Muscle layer of colon (tissue), 2 donors: ENCODE data around the gene VSNL1.

Source experiments
- H3K27ac ChIP-seq: one replicate; pipeline ENCODE4 v1.7.0; 2013; ENCODE audit warnings: low read depth, mild to moderate bottlenecking, low read length, moderate library complexity
- H3K27me3 ChIP-seq, 2 donors: one replicate each; pipeline ENCODE4 v1.7.0; 2013; ENCODE audit warnings: low read length in 2 of 2, mild to moderate bottlenecking in 2 of 2; ENCODE audit not compliant: insufficient read depth in 2 of 2, control insufficient read depth in 1 of 2
- H3K36me3 ChIP-seq: one replicate; pipeline ENCODE4 v1.7.0; 2013; ENCODE audit warnings: mild to moderate bottlenecking, low read length; ENCODE audit not compliant: insufficient read depth
- H3K4me1 ChIP-seq: one replicate; pipeline ENCODE4 v1.7.0; 2013; ENCODE audit warnings: mild to moderate bottlenecking, low read length; ENCODE audit not compliant: insufficient read depth
- H3K4me3 ChIP-seq, 2 donors: one replicate each; pipeline ENCODE4 v1.7.0; 2013; ENCODE audit warnings: low read length in 2 of 2, low read depth in 1 of 2, mild to moderate bottlenecking in 1 of 2, moderate library complexity in 1 of 2
- H3K9ac ChIP-seq: one replicate; pipeline ENCODE4 v1.7.0; 2013; ENCODE audit warnings: low read length
- H3K9me3 ChIP-seq: one replicate; pipeline ENCODE4 v1.7.0; 2013; ENCODE audit warnings: mild to moderate bottlenecking, low read length
- donor health status: abdominal sarcoma.
- donor health status: Adenocarcinoma of cecum.

Gene VSNL1

GRCh38 chr2:17683981-17684380 lies 143.5 kb downstream of the VSNL1 start:
- no peaks in the 10 kb centered on the region for H3K9me3 ChIP-seq
- no peak overlapping the region for H3K4me3 ChIP-seq
- H3K27ac ChIP-seq = no peak overlapping the region
- peaks cover 18% of the 10 kb centered on the region for H3K36me3 ChIP-seq
- H3K27me3 ChIP-seq = no peaks in the 10 kb centered on the region
- no peaks in the 10 kb centered on the region for H3K4me1 ChIP-seq
- H3K9ac ChIP-seq = no peak overlapping the region

GRCh38 chr2:17688600-17688999 lies 148.1 kb downstream of the VSNL1 start:
- Histone ChIP-seq H3K9ac (no peak overlapping the region), H3K4me1 (no peaks in the 10 kb centered on the region), H3K4me3 (no peak overlapping the region), H3K9me3 (no peaks in the 10 kb centered on the region), H3K27ac (no peak overlapping the region), H3K27me3 (no peaks in the 10 kb centered on the region), H3K36me3 (peaks cover 11% of the 10 kb centered on the region)

DNA sequence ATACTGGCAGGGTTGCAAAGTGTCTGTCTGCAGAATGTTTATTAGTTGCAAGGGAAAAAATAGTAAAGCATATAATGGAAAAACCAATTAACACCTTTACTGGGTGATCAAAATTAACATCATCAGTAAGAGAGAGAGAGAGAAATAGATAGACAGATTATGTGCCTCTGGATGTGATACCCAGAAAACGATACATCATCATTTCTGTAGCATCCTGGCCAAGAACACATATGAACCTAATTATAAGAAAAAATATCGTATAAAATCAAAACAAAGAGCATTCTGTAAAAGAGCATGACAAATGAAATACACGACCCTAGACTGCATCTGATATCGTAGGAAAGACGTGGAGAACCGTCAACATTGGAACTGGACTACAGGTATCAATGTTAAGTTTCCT lies 148.5 kb downstream of the VSNL1 start:
- H3K36me3 ChIP-seq = peaks cover 13% of the 10 kb centered on the region
- H3K9ac ChIP-seq = no peak overlapping the region
- no peak overlapping the region for H3K4me3 ChIP-seq

GRCh38 chr2:17690776-17691175 lies 150.3 kb downstream of the VSNL1 start:
- Histone ChIP-seq H3K27ac (no peak overlapping the region), H3K36me3 (peaks cover 20% of the 10 kb centered on the region), H3K4me1 (no peaks in the 10 kb centered on the region), H3K4me3 (no peak overlapping the region), H3K9me3 (no peaks in the 10 kb centered on the region), H3K27me3 (no peaks in the 10 kb centered on the region), H3K9ac (no peak overlapping the region)

More for the DNA sequence above, 148.5 kb downstream of the VSNL1 start:
- H3K9me3 ChIP-seq = no peaks in the 10 kb centered on the region
- no peaks in the 10 kb centered on the region for H3K4me1 ChIP-seq
- H3K27me3 ChIP-seq = no peaks in the 10 kb centered on the region
- H3K27ac ChIP-seq = no peak overlapping the region
